OCI-LY1 (cell line): ENCODE results near the gene ZBTB7C.

Experiments
- CTCF ChIP-seq: fragments of 200-600 bp; sonication (generic), shearing (Covaris generic); IDR thresholded peaks from 2 replicates; pipeline ENCODE4 v1.5.1; 2017; ENCODE audit warnings: mild to moderate bottlenecking, antibody characterized with exemption, low read length, moderate library complexity, mixed read lengths
- EZH2 ChIP-seq: fragments of 200-600 bp; sonication (generic), shearing (Covaris generic); IDR thresholded peaks from 2 replicates; pipeline ENCODE4 v1.8.0; 2017; ENCODE audit warnings: borderline replicate concordance, mixed run types, mild to moderate bottlenecking, antibody characterized with exemption, low read length, moderate library complexity, mixed read lengths

- TF ChIP-seq CTCF: peak; percentile 55
- no peak for TF ChIP-seq EZH2
Observed at GRCh38 chr18:47997338-47997780, 411.8 kb downstream of the ZBTB7C start.
